ENCODE data around the gene EDNRA.

EDNRA gene

DNA sequence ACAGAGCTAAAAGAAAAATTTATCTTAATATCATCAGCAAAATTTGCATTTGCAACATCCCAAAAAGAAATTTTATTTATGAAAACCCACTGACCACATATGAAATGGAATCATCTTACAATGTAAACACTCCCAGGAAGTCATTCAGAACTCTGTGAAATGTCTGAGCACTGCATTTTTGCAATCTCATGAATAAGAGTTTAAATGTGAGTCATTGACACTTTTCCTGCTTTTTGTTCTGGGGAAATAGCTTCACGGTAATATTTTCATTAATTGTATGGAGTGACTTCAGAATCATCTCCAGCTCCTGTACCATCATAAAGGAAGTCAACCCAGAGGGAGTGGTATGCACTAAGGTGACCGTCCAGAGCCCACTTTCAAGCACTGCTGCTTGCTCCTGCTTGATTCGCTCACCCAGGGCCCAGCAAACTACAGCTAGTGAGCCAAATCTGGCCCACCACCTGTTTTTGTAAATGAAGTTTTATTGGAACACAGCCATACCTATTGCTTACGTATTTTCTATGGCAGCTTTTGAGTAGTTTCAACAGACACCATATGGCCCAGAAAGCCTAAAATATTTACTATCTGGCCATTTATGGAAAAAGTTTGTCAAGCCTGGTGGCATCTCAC, 17.2 kb downstream of the EDNRA start:
- no peak for DNase-seq

DNA sequence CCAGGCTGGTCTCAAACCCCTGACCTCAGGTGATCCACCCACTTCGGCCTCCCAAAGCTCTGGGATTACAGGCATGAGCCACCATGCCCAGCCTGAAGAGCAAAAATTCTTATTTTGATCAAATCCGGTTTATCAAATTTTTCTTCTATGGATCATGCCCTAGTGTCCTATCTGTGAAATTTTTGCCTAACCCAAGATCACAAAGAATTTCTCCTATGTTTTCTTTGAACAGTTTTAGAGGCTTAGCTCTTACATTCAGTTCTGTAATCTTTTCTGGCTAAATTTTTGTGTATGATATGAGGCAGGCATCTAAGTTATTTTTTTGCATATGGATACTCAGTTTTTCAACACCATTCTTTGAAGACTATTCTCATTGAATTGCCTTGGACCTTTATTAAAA, 27.4 kb downstream of the EDNRA start:
- DNase-seq: no peak

GRCh38 chr4:147509386-147509785, 28.5 kb downstream of the EDNRA start:
- DNase-seq: no peak

GRCh38 chr4:147510962-147511668, 30.2 kb downstream of the EDNRA start:
- DNase-seq: no peak

DNA sequence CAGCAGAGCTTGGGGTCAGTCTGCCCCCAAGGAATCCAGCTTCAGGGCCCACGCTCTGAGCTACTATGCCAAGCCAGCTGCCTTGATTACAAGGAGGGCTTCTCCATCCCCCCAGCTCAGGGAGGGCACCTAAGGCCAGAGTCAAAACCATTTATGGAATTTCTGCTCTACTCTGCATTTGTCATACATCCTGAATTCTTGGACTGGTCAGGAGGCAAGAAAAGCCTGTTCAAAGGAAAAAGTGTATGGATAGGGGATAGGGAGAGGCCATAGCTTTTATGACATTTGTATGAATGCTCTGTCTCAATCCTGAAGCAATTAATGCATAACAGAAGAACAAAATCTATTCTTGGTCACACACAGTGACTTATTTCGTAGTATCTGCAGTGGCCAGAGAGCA, 32.2 kb downstream of the EDNRA start:
- DNase-seq: no peak

DNA sequence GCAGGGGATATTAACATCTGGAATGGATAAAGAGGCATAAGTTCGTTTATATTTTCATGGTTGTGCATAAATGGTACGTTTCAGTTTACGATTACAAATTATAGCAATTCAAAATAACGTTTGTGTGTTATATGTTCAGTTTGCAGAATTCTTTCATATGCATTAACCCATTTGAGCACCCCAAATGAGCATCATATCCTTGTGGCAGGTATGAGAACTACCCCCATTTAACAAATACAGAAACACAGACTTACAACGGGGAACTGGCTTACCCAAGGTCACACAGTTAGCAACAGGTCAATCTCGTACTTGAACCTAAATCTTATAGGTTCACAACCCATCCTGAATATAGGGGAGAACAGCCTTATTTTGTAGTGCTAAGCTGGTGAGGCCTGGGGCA, 33.1 kb downstream of the EDNRA start:
- DNase-seq: no peak

DNA sequence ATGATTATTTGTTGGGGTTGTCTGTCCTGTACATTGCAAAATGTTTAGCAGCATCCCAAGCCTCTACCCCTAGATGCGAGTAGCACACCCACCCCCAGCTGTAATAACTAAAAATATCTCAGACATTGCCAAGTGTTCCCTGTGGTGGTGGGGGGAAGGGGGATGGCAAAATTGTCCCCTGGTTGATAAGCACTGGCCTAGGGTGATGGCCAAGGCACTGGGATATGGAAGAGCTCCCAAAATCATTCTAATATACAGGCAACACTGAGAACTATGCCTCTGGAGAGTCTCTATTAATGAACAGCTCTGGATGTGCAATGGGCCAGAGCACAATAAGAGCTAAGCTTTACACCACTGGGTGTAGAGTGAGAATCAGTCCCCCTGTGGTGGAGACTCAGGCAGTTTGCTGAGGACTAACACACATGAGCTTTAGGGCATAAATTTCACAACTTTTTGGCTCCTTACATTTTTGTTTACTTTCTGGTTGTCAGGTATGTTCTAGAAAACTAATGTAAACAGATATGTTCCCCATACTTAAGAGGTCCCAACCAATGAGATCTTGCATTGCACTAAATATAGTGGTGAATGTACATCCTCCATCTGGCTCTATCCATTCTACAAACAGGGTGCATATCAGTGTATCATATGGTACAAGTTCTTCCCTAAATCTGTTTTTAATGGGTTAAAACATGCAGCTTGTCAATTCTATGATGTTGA, 34.5 kb downstream of the EDNRA start:
- no peak for DNase-seq

- DNase-seq: no peak
Measured at GRCh38 chr4:147516133-147516532, 35.2 kb downstream of the EDNRA start.

DNA sequence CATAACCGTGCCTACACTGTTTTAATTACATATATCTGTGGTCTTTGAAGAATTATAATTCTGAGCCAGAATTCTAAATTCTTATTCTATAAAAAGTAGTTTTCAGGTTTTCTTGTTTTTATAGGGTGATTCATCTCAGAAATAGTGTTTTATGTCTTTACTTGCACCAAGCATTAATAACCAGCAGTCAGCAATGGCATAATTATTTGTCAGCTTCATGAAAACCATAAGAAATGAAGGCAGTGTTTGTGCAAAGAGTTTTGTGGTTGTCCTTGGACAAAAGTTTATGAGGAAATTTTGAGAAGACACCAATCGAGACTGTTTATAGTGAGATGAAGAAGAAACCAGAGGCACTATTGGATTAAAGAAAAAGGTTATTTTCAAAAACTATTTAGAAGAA, 37.2 kb downstream of the EDNRA start:
- no peak for DNase-seq

DNA sequence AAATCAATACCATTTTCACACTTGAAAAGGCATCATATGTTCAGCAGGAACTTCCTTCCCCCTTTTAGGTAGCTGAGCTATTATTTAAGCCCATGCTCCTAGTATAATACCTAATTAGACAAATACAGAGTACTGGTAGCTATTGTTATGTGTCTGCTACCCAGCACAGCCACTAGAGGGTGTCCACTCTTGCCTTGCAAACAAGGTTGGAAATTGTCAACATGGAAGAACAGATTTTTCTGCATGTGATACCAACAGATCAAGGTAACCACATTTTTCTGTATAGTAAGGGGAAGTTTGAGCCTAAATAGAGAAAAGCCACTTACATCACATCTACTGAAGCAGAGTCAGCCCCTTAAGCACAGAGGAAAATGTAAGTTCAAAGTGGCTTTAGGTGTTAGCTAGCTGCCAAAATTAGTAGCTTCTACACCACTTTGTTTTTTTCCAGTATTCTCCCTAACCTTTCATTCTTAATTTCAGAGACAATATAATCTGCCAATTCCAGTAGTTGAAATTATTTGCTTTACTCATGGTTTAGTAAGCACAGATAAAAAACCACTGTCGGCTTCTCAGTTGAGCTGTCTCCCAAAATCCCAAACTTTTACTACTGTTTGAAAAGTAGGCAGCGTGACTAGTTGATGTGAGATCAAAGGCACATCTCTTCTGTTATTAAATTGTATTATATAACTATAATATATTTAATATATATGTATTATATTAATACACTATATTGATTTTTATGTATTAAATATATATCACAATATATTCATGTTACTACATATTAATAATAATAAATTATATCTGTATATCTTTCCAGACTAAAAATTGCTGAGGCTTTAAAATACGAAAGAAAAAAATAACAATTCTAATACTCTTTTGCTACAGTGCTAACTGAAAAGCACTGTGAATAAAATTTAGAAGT, 38.2 kb downstream of the EDNRA start:
- DNase-seq: peak in 4 of 5 experiments; percentile 6 to 63 (median 10)

DNA sequence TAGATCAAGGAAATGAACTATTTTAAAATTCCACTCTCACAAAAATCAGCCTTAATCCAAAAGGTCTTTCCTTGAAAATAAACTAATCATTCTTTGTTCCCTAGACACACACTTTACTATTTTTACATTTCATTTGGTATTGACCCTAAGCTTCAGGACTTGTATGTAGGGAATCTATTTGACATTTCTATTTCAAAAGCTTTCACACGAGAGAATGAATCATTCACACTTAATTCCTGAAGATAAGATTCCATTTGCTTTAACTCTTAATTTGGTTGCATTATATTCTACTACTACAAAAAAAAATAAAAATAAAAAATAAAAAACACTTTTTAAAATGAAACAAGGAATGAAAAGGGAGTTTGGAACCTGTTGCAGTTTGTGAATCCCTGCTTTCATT, 43.7 kb downstream of the EDNRA start:
- DNase-seq: no peak

DNA sequence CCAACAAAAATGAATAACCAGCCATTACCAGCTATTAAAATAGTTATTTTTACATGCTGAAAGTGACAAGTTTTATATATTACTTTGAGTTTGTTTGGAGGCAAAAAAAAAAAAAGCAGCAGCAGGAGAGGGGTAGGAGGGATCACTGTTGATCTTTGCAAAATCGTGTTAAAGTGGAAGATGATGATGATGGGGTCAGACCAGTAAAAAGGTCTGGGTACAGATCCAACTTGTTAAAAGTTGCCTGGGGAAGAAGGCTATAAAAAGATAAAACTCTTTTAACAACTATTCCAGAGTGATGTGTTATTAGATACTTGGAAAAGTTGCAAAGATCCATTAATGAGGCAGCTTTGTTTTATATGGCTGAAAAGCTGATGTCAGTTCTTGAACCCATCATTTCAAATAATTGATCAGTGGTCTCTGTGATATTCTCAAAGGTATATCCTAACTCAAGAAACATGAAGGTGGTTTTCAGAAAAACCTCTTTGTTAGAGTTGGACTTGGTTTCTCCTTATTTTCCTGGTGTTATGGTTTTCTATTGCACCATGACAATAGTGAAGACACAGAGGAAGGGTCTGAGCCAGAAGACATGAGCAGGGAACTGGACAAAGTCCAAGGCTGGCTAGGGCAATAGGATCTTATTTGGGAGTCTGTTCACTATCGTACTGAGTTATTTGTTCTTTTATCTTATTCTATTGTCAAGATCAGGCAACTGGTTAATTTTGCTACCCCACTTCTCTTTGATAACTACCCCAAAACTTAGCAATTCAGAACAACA, 44.8 kb downstream of the EDNRA start:
- no peak for DNase-seq

DNA sequence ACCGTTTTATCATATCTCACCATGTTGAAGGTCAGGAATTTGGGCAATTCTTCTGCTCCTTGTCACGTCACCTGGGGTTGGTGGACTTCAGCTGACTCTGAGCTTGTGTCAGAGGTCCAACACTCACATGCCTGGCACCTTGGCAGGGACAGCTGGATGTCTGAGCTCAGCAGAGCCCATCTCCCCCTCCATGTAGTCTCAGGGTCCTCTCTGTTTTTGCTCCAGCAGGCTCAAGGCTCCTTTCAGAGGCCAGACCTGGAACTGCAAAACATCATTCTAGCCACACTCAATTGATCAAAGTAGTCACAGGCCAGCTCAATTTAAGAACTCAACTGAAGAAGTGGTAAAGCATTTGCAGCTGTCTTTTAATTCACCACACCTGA, 45.4 kb downstream of the EDNRA start:
- no peak for DNase-seq

DNA sequence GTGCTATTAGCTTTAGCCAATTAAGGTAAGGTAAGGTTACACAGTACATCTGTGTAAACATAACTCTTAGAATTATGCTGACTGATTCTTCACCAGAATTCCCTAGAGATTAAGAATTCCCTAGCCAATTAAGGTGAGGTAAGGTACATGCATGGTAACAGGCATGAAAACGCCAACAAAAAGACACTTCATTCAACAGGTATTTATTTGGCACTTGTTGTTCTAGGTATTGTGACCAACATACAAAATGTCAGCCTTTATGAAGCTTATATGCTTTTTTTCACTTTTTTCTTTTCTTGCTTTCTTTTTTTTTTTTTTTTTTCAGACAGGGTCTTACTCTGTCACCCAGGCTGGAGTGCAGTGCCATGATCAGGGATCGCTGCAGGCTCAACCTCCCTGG, 47.2 kb downstream of the EDNRA start:
- DNase-seq: no peak

GRCh38 chr4:147530134-147530533, 49.2 kb downstream of the EDNRA start:
- no peak for DNase-seq

DNA sequence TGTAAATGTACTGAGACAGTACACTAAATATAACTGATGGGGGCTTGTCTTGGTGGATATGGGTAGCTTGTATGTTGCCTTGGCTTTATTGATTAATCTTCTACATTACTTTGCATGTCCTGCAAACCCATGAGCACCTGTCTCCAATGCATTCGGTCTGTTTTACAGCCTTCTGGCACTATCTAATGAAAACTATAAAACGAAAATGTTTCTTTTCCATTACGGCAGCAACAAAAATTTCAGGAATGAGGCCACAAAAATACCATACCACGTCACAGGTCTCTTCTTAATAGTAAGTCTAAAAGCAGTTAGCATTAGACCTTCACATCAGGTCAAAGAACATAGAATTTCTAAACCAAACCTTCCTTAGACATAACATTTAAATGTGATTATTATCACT, 49.8 kb downstream of the EDNRA start:
- DNase-seq: no peak

GRCh38 chr4:147532896-147533295, 52.0 kb downstream of the EDNRA start:
- no peak for DNase-seq

DNA sequence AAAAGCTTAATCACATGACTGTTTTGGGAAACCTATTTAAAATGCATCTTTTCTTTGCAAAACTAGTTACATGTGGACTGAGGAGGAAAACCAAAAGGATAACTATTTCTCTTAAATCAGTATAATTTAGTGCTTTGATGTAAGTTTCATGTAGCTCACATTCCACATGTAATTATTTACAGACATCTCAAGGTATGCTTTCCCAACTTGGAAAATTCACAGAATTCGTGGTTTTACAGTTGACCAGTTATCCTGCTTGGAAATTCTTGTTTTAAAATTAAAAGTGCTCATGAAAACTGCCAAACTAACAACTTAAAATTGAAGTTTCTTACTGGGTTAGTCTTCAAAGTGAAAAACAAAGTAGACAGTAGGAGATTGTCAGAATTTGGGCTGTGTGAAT, 52.4 kb downstream of the EDNRA start:
- DNase-seq: no peak

- DNase-seq: no peak
Measured at GRCh38 chr4:147535124-147535523, 54.2 kb downstream of the EDNRA start.

DNA sequence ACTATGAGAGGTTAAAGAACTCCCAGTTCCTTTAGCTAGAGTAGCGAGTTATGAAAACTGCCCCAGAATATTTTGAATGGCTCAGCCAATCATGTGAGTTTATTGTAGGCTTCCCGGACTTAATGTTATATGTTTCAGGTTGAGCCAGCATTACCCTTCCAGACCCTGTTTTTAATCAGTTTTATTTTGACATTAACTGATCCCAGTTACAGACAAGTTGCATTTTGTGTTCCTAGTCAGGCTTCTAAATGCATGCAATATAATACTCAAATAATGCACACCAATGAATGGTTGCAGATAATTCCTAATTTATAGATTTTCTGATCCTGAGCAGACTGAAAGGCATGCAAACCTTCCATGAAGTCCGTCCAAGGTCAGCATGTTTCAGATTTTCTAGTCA, 57.8 kb downstream of the EDNRA start:
- DNase-seq: no peak

GRCh38 chr4:147539959-147540358, 59.1 kb downstream of the EDNRA start:
- no peak for DNase-seq

Data from T-helper 2 cell (primary cell).